GM12878 (cell line): ENCODE data around the gene MBOAT2.

Source experiments
- ATF2 ChIP-seq: IDR thresholded peaks from 2 replicates; pipeline ENCODE4 v1.6.1; 2012; ENCODE audit warnings: low read length, inconsistent platforms
- CHD2 ChIP-seq: IDR thresholded peaks from 2 replicates; pipeline ENCODE4 v1.6.1; 2011; ENCODE audit warnings: low read depth, low read length, improper control_type of control experiment, borderline replicate concordance
- CREB1 ChIP-seq: IDR thresholded peaks from 2 replicates; pipeline ENCODE4 v1.6.1; 2012; ENCODE audit warnings: low read depth, mild to moderate bottlenecking, inconsistent platforms
- CTCF ChIP-seq, 3 experiments: IDR thresholded peaks in 2 of 3; conservative IDR thresholded peaks in 1 of 3; 2 replicates each; pipeline ENCODE4 v1.5.1; 2011; ENCODE audit warnings: low read depth in 3 of 3, low read length in 3 of 3, mild to moderate bottlenecking in 3 of 3, control low read depth in 2 of 3, moderate library complexity in 2 of 3, inconsistent platforms in 1 of 3, mixed read lengths in 1 of 3; ENCODE audit not compliant: control insufficient read depth in 2 of 3, insufficient read depth in 1 of 3; ENCODE audit errors: extremely low read depth in 1 of 3
- E2F8 ChIP-seq: fragments of 450-650 bp; IDR thresholded peaks from 2 replicates; pipeline ENCODE4 v1.6.1; 2018; ENCODE audit warnings: mild to moderate bottlenecking, low read depth, moderate library complexity; ENCODE audit not compliant: partially characterized antibody
- EP300 ChIP-seq, 2 experiments: fragments of 150-350 bp in 1 of 2; IDR thresholded peaks; 2 replicates each; pipeline ENCODE4 v1.6.1; 2011 to 2012; ENCODE audit warnings: low read depth in 2 of 2, low read length in 2 of 2, borderline replicate concordance in 1 of 2, improper control_type of control experiment in 1 of 2, inconsistent platforms in 1 of 2; ENCODE audit not compliant: control insufficient read depth in 1 of 2
- HDGF ChIP-seq: fragments of 450-650 bp; IDR thresholded peaks from 2 replicates; pipeline ENCODE4 v1.6.1; 2016; ENCODE audit warnings: antibody characterized with exemption
- NFYB ChIP-seq: IDR thresholded peaks from 2 replicates; pipeline ENCODE4 v1.6.1; 2011; ENCODE audit warnings: low read depth, mild to moderate bottlenecking, low read length, improper control_type of control experiment, moderate library complexity; ENCODE audit not compliant: insufficient read depth
- PBX3 ChIP-seq: IDR thresholded peaks from 2 replicates; pipeline ENCODE4 v1.6.1; 2011; ENCODE audit warnings: mild to moderate bottlenecking, low read depth, low read length, moderate library complexity; ENCODE audit not compliant: insufficient replicate concordance
- POLR2A ChIP-seq: IDR thresholded peaks from 2 replicates; pipeline ENCODE4 v1.6.1; 2011; ENCODE audit warnings: low read depth, mild to moderate bottlenecking, low read length
- POLR2AphosphoS5 ChIP-seq: IDR thresholded peaks from 2 replicates; pipeline ENCODE4 v1.6.1; 2011; ENCODE audit warnings: mild to moderate bottlenecking, low read length, inconsistent platforms
- RFX5 ChIP-seq: IDR thresholded peaks from 2 replicates; pipeline ENCODE4 v1.6.1; 2011; ENCODE audit warnings: low read depth, low read length, improper control_type of control experiment
- SMC3 ChIP-seq: IDR thresholded peaks from 2 replicates; pipeline ENCODE4 v1.6.1; 2011; ENCODE audit warnings: low read length, improper control_type of control experiment, borderline replicate concordance
- TAF1 ChIP-seq: IDR thresholded peaks from 2 replicates; pipeline ENCODE4 v1.6.1; 2011; ENCODE audit warnings: mild to moderate bottlenecking, low read depth, low read length, borderline replicate concordance

- TF ChIP-seq SMC3 (no peak), POLR2AphosphoS5 (peak; percentile 75), EP300 (IDR thresholded peaks at IDR 0.05; ENCODE audit: borderline replicate concordance in 1 of 2, control insufficient read depth in 1 of 2, low read depth in 2 of 2, low read length in 2 of 2) (no peak), ATF2 (no peak), CHD2 (peak; percentile 87), PBX3 (peak; percentile 92), POLR2A (peak; percentile 79), TAF1 (no peak), CTCF (IDR thresholded peaks at IDR 0.05 in 2 of 3, conservative IDR thresholded peaks at IDR 0.05 in 1 of 3; ENCODE audit: control insufficient read depth in 2 of 3, extremely low read depth in 1 of 3, insufficient read depth in 1 of 3, low read depth in 3 of 3, low read length in 3 of 3) (no peak), NFYB (peak; percentile 97), RFX5 (no peak), HDGF (no peak), CREB1 (no peak), E2F8 (no peak)
These were observed at the start of gene MBOAT2 for GRCh38 chr2:9003616-9004337.
